GM19395 (cell line): ENCODE data around the gene DAB1.

Experiments used
- ATAC-seq: cut with Tn5 transposase; IDR thresholded peaks from one replicate; pipeline ENCODE4 v1.9.1; 2021; ENCODE audit warnings: mild to moderate bottlenecking, moderate library complexity; ENCODE audit not compliant: unreplicated experiment

DAB1 gene

DNA sequence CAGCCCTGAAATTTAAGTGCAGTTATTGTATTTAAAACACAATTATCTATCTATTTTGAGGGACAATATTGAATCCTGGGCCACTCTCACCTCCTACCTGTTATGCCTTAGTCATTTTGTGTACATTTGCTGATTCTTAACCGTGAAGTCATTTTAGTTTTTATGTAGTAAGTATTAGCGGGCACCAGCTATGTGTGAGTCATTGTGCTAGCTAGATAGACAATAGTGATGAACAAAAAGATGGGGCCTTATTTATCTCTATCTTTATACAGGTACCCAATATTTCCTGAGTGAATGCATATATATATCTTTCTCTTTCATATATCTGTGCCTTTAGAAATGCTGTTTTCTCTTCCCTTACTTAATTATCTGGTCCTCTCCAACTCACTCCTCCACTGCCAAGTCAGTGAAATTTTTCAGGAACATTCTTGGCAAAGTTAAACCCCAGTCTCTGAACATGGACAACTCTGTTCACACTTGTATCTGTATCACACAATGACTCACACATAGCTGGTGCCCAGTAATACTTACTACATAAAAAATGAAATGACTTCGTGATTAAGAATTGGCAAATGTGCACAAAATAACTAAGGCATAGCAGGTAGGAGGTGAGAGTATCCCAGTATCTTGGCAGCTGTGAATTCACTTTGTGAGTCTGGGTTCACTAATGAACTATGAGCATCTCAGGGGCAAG is 292.0 kb downstream of the DAB1 start:
- ATAC-seq: no peak

DNA sequence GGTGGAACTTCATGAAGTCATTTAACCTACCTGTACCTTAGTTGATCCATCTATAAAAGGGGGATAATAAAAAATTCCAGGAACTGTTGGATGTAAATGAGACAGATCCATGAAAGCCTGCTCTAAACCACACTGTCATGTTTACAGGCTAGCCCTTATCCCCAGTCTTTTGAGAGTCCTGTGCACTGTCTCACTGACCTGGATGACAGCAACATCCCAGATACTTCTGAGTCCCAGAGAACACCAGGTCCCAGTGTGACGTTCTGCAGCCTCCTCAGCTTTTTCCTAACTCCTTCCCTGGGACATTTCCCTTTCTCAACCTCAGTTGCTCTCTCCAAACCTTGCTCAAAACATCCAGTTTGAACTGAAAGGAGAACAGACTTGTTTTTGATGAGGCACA is 292.6 kb downstream of the DAB1 start:
- no peak for ATAC-seq

DNA sequence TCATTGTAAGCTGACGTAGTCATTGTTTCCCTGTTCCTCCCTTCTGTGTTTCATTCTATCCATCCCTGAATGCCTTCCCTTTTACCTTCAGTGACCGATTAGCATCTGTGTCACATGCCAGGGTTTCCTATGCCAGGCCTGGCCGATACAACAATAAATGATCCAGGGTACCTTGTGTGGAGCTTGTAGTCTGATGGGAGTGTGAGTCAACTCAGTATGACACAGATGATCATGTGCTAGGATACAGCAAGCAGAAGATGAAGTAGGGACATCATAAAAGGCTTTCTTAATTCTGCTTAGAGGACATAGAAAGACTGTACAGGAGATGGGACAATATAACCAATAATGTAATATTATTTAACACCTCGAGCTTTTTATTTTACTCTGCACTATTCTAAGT is 294.0 kb downstream of the DAB1 start:
- ATAC-seq: no peak

DNA sequence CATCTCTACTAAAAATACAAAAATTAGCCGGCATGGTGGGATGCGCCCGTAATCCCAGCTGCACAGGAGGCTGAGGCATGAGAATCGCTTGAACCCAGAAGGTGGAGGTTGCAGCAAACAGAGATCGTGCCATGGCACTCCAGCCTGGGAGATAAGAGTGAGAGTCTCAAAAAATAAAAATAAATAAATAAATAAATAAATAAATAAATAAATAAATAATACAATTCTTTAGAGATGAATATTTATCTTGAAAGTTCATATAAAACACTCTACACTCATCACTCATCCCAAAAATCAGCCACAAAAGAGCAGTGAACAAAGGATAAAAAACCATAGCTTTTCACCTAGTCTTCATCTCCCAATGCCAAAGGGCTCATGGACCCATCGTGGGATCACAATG is 295.9 kb downstream of the DAB1 start:
- no peak for ATAC-seq

DNA sequence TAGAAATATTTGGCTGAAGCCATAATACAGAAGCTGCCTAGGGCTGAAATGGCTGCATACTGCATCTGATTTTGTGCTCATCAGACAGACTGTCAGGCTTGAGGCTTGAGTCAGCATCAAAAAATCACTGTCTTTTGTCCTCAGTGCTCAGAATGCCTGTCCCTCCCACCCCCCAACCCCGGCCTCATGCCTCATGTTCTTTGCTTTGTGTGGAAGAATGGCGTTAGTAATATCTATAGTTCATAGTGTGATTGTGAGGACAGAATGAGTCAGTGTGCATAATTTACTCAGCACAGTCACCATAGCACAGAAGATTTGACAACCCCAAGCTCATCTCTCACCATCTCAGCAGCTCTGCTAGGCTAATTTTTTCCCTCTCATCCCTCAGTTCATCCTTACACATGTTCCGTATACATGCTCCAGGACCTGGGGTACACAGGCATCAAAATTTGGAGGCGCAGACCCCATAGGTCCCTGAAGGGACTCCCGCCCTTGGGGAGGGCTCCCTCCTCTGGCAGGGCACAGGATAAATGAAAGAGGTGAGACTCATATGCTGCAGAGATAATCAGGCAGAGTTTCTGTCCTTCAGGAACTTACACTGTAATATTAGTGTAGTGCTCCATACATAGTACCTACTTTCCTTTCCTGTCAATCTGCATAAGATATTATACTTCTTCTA is 299.0 kb downstream of the DAB1 start:
- no peak for ATAC-seq

DNA sequence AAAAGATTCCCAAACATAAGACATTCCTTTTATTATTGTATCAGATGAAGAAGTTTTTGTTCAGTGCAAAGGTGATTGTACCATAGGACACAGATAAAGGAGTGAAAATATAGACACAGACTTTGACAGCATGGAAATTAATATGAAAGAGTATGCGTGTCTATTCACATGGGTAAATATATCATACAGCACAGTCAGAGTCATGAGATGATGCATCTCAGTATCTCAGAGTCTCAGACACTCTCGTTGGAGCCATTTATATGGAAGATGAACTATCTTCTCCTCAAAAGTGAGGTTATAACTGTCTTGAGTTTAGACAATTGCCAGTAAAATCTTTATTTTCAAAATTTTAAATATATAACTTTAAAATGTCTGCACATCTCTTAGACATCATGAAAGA is 299.7 kb downstream of the DAB1 start:
- no peak for ATAC-seq

DNA sequence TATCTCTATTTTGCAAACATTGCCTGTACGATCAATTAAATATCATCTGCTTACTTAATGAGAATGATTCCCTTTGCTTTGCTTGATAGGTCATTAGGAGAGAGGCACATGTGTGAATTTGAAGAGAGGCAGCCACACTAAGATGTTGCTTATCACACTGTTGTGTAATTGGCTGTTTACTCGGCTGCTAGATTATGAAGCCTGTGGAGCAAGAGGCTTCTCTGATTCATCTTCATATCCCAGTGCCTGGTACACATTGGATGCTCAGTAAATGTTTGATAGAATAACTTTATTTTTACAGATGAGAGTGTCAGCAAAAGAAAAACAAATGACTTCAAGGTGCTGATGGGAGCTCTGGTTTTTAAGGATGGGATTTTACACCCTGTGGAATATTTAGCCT is 301.8 kb downstream of the DAB1 start:
- no peak for ATAC-seq

DNA sequence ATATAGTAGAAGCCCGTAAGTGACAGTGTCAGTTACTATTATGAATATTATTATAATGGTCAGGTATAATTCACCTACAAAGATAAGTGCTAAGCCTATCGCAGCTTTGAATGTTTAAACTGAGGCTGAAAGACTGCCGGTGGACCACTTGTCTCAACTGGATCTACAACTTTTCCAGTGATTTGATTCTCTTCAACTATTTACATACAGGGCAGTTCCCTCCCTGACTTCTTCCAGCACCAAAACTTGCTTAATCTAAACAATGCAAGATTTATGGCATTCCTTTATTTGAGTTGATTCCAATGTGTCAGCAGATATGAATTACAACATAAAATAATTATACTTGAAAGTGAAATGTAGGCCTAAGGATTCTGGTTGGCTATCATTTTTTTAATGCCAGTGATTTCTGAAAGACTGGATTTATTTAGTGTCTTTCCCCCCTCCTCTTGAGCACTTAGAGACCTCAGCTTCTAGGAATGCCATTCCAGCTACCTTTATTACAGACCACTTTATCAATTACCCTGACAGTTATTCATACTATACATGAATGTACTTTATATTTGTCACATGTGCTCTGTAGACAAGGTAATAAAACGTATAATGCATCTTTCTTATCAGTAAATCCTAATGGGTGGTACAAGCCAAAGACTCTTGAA is 304.8 kb downstream of the DAB1 start:
- no peak for ATAC-seq

DNA sequence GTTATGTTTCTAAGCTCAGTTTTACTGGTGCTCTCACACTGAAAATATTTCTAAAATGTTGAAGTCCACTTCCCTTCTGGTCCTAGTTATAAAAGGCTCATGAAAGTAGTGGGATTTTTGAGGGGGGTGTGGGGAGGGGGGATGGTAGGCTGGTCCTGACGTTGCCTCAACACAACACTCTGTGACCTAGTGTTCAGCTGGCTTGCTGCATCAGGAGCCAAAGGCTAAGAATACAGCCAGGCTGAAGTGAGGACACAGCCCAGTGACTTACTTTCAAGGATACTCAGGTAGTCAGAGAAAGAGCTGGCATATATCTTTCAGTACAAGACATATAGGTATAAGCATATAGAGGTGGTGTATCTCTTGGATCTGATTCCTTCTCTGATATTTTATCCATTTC is 306.1 kb downstream of the DAB1 start:
- ATAC-seq: no peak

DNA sequence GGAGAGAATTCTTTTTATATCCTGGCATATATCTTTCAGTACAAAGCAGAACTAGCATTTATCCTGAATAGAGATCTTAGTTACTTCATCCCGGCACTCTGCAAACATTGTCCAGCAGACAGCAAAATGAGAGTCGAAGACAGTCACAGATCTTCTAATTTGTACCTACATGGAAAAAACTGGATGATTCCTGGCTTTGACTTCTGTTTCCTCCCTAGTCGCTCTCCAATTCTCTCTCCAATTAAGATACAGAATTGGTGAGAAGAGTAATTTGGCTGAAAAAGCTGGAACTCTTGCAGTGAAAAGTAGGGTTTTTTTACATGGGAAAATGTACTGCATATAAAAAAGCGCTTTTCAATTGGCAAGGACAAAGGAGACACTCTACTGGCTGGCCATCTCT is 307.0 kb downstream of the DAB1 start:
- no peak for ATAC-seq

DNA sequence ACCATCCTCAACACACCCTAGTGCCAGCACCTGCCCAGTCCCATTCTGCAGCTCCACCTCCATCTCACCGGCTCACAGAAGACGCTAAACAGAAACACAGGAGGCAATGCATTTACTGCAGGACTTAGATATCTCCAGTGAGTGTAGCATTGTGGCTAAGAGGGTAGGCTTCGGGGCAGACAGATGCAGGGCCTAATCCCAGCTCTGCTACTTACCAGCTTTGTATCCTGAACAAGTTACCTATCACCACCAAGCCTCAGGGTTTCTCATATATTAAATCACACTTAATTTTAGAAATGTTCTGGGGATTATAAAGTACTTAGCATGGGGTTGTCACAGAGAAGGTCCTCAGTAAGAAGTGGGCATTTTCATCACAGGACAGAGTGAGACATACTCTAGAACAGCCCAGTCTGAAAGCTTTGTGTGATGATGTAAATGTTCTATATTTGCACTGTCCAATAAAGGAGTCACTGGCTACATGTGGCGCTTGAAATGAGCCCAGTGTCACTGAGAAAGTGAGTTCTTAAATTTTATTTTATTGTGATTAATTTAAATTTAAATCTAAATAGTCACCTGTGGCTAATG is 308.7 kb downstream of the DAB1 start:
- no peak for ATAC-seq

DNA sequence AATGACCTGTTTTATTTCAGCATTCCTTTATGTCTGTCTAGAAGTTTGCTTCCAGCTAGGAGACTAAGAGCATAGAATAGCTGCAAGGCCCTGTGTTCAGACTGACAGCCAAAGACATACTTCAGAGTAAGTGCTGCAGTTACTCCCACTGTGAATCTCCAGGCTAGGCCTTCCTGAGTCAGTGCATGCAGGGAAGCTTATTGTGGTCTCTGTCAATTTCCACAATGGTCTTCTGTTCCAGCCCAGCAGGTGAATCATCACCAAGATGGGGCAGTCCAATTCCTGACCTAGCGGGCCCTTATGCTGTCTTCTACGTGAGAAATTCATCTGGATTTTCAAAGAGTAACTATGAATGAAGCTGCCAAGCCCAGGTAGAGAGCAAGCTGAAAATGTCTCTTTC is 311.7 kb downstream of the DAB1 start:
- no peak for ATAC-seq

DNA sequence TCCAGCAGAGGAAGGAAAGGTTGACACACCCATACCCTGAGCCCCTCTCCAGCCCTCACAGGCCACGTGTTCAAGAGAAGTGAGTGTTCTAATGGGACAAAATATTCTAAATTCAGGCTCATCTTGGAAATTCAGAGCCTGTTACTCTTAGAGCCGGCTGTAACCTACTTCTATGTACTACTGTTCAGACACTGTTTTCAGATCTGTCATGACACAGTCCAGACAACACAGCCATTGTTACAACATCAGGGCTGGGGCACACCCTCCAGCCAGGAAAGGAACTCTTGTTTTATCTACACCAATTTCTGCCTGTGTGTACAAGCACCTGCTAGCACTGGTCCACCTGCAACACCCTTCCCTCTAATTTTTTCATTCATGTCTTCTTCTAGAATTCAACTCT is 312.7 kb downstream of the DAB1 start:
- no peak for ATAC-seq

DNA sequence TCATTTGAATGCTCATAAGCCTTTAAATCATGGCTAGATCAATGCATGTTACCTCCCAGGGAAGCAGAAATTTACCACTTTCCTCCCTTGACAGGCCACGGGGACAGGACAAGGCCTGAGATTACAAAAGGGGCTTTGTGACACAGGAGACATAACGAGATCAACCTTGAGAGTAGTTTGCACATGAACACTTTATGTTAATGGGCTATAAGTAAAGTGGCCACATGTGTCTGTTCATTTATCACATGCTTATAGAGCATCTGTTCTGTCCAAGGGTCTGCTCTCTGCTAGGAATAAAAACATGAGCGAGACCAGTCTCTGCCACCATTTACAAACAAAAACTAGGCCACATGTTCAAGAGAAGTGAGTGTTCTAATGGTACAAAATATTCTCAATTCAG is 314.0 kb downstream of the DAB1 start:
- ATAC-seq: no peak

DNA sequence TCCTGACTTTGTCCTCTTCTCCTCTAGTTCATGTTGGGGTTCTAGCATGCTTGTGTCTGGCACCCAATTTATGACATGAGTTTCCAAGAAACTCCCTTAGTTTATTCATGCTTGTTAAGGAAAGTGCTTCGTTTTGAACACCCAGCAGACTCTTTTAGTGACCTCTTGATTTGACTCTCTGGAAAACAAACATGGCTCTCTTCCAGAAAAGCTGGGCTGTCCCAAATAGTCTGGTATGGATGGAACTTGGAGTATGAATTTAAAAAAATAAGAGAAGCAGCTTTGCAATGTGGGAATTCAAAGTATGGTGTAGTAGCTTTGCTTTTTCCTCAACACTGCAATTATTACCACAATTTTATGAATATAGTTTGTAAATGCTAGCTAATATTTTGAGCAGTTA is 314.6 kb downstream of the DAB1 start:
- no peak for ATAC-seq

DNA sequence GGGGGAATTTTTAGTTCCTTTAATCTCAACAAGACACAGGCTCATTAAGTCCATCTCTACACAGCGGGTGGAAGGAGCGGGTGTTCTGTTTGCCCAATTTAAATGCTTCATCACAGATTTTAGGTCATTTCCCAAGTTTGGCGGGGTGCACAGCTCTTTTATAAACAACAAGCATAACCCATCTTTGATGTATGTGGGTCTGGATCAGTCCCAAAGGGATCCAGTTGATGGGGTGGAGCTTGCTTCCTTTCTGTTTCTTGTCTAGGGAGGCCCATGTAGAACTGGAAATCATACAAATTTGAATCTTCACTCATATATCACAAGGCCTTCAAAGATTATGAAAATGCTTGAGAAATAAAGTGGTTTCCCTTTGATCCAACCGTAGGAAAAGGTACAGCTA is 317.6 kb downstream of the DAB1 start:
- no peak for ATAC-seq

DNA sequence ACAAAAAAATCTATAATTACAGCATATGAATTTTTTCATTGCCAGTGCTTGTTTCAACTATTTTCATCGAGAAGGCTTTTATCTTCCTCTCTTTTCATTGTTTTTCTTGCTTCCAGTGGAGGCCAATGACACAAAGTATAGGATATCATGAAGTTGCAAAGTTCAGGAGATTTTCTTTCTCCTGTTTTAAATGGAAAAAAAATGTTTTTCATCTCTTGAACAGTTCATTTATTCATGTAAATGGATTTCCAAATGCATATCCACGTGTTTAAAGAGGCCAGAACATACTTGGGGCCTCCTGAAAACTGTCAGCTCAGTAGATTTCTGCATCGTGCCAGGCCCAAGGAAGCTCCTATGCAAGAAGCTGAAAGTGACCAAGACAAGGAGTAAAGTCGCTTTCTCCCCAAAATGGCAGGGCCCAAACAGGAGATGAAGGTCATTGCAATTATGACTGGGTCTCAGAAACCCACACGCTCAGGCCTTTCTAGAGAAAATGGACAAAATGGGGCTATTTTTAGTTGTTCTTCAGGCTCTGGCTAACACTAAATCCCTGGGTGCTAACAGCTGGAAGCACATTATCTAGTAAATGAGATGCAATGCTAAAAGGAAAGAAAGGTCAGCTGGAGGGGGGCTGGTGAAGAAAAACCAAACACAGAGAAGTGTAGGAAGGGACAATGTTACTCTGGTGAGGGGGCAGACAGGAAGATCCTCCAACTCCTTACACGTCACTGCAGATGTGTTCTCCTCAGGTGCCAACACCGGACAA is 321.1 kb downstream of the DAB1 start:
- no peak for ATAC-seq

DNA sequence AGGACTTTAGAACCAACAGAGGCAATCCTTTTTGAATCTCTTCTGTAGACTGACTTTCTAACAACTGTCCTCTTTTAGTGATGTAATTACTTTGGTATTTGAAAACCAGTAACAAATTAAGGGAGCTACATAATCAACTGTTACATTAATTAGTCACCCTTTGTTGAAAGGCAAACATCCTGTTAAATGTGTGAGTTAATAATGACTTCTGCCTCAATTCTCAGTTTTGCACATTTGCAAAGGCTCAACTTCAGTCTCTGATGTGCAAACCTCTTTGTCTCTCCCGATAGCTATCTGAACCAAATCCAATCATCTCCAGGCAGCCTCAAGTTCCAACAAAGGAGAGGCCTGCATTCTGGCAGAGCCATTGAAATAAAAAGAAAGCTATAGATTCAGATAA is 322.7 kb downstream of the DAB1 start:
- no peak for ATAC-seq

DNA sequence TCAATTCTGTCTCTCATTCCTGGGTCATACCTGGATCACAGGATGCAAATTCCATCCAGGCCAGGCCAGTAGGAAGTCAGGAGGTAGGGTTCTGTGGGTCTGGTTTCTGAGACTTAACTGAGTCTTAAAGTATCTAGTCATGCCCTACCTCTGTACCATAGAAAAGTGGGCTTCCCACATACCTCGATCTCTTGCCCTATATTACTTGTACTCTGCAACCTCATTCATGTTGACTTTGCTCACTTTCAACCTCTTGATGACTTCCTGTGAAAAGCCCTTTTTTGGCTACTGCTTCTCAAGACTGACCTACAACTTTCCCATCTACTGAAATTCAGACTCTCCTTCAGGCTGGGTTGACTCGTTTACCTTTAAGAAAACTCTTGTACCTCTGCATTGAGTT is 329.1 kb downstream of the DAB1 start:
- no peak for ATAC-seq

DNA sequence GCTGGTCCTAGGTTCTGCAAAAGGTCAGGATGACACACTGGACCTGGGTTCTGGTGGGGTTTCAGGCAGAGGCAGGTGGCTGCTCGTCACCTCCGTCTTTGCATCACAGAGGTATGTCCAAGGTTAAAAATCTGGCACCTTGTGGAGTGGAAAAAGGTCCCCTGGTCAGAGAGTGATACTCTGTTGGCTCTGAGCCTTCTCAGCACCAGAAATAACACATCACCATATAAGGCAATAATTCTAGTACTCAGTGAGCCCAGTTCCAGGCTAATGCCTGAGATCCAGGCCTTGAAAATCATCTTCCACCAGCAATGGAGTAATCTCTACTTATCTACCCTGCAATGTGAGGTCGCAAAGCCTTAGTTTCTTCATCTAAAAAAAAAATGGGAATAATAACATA is 330.7 kb downstream of the DAB1 start:
- no peak for ATAC-seq

DNA sequence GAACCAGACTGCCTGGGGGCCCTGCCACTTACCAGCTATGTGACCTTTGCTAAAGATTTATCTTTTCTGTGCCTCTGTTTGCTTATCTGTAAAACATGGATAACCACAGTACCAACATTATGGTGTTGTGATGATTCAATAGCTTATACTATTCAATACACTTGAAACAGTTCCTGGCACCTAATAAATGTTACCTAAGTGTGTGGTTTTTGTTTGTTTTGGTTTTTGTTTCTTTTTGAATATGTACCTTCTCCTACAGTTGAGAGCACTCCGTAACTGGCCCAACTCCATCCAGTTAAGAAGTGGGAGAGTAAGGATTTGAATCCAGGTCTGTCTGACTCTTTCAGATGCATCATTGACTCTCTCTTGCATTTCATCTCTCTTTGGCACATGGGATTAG is 332.2 kb downstream of the DAB1 start:
- no peak for ATAC-seq
